ENCODE data around the gene SOX8.
"Not testable (repeated sequence)": the region's sequence is repeated elsewhere in the genome, so short reads cannot be mapped to it uniquely, and the experiment has no call there.

The SOX8 gene

DNA sequence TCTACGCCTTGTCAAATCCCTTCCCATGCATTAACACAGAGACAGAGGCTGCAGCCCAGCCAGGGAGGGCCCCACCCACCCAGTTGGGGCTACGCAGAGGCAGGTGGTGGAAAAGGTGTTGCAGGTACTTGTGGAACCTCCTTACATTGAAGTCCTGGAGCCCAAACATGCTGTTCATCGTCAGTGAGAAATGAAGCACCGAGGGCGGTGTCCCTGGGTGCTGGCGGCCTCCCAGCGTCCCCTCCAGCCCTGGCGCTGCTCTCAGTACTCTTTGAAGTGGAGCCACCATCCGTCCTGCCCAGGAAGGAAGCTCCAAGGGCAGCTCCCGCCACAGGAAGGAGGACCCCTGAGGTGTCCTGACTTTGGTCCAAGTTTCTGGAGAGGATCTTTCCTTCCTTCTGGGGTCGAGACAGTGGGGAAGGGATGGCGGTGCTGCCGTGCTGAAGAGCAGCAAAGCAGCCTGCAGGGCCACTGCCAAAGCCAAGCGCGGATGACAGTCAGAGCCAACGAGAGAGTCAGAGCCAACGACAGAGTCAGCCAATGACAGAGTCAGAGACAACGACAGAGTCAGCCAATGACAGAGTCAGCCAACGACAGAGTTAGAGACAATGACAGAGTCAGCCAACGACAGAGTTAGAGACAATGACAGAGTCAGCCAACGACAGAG is 34.2 kb upstream of the SOX8 start:
- H3K36me3 Mint-ChIP-seq (ENCODE audit: low read depth), result peaks cover 53% of the 10 kb centered on the region
- DNase-seq, result no peak
- peaks cover 7% of the 10 kb centered on the region for H3K9me3 Mint-ChIP-seq

DNA sequence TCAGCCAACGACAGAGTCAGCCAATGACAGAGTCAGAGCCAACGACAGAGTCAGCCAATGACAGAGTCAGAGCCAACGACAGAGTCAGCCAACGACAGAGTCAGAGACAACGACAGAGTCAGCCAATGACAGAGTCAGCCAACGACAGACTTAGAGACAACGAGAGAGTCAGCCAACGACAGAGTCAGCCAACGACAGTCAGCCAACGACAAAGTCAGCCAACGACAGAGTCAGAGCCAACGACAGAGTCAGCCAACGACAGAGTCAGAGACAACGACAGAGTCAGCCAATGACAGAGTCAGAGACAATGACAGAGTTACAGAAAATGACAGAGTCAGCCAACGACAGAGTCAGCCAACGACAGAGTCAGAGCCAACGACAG is 33.7 kb upstream of the SOX8 start:
- not testable (repeated sequence) for H3K27me3 Mint-ChIP-seq; H3K4me3 Mint-ChIP-seq; H3K9me3 Mint-ChIP-seq; H3K4me1 Mint-ChIP-seq (ENCODE audit: low read depth); H3K27ac Mint-ChIP-seq; DNase-seq
- H3K36me3 Mint-ChIP-seq (ENCODE audit: low read depth), result peaks cover 52% of the 10 kb centered on the region

More for the DNA sequence above, 34.2 kb upstream of the SOX8 start:
- no peaks in the 10 kb centered on the region for H3K27me3 Mint-ChIP-seq
- H3K4me1 Mint-ChIP-seq (ENCODE audit: low read depth), result no peaks in the 10 kb centered on the region
- H3K4me3 Mint-ChIP-seq, result no peak overlapping the region
- no peak overlapping the region for H3K27ac Mint-ChIP-seq

DNA sequence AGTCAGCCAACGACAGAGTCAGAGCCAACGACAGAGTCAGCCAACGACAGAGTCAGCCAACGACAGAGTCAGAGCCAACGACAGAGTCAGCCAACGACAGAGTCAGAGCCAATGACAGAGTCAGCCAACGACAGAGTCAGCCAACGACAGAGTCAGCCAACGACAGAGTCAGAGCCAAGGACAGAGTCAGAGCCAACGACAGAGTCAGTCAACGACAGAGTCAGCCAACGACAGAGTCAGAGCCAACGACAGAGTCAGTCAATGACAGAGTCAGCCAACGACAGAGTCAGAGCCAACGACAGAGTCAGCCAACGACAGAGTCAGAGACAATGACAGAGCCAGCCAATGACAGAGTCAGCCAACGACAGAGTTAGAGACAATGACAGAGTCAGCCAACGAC is 32.8 kb upstream of the SOX8 start:
- H3K36me3 Mint-ChIP-seq (ENCODE audit: low read depth), result peaks cover 49% of the 10 kb centered on the region
- not testable (repeated sequence) for DNase-seq, H3K27me3 Mint-ChIP-seq

DNA sequence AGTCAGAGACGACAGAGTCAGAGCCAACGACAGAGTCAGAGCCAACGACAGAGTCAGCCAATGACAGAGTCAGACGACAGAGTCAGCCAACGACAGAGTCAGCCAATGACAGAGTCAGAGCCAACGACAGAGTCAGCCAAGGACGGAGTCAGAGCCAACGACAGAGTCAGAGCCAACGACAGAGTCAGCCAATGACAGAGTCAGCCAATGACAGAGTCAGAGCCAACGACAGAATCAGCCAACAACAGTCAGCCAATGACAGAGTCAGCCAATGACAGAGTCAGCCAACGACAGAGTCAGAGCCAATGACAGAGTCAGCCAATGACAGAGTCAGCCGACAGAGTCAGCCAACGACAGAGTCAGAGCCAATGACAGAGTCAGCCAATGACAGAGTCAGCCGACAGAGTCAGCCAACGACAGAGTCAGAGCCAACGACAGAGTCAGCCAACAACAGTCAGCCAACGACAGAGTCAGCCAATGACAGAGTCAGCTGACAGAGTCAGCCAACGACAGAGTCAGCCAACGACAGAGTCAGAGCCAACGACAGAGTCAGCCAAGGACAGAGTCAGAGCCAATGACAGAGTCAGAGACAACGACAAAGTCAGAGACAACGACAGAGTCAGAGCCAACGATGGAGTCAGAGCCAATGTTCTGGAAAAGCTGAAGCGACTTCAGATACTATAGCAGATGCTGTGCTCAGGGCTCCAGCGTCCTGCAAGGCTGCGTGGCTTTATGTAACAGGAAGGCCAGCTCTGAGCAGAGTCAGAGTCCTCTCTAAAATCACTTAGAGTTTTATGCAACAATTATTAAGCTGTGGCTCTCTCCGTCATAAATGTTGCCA is 30.6 kb upstream of the SOX8 start:
- H3K4me3 Mint-ChIP-seq; DNase-seq; H3K9me3 Mint-ChIP-seq; H3K27me3 Mint-ChIP-seq; H3K4me1 Mint-ChIP-seq (ENCODE audit: low read depth); H3K27ac Mint-ChIP-seq: not testable (repeated sequence)
- H3K36me3 Mint-ChIP-seq (ENCODE audit: low read depth), result peaks cover 35% of the 10 kb centered on the region

More for the DNA sequence above, 32.8 kb upstream of the SOX8 start:
- H3K4me1 Mint-ChIP-seq (ENCODE audit: low read depth); H3K9me3 Mint-ChIP-seq; H3K27ac Mint-ChIP-seq; H3K4me3 Mint-ChIP-seq: not testable (repeated sequence)

DNA sequence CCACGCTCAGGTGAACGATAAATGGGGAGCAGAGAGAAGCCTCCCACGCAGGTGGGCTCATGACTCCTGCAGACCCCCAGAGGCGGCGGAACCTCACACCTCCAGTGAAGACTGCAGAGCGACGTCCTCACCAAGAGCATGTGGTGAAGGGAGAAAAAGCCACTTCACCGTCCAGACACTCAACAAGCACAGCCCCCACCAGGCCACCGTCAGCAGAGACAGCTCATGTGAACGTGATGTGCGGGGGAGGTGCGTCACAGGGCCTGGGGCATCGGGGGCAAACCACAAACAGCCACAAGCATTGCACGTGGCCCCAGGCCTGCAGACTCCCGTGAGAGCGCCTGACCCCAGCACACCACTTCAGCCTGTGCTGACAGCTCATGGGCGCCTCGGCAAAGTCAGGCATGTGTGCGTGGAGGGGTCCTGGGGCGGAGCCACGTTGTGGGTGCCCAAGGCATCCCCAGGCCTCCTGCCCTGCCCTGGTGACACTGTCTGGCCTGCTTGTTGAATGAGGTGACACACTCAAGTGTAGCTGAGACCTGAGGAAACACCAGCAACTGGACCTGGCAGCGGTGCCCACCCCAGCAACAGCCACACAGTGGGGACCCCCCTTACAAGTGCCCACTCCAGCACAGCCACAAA is 29.8 kb upstream of the SOX8 start:
- Mint-ChIP-seq H3K4me1 (ENCODE audit: low read depth) (peaks cover 3% of the 10 kb centered on the region), H3K9me3 (no peaks in the 10 kb centered on the region), H3K36me3 (ENCODE audit: low read depth) (peaks cover 27% of the 10 kb centered on the region), H3K27me3 (no peaks in the 10 kb centered on the region), H3K27ac (no peak overlapping the region), H3K4me3 (no peak overlapping the region)
- no peak for DNase-seq

DNA sequence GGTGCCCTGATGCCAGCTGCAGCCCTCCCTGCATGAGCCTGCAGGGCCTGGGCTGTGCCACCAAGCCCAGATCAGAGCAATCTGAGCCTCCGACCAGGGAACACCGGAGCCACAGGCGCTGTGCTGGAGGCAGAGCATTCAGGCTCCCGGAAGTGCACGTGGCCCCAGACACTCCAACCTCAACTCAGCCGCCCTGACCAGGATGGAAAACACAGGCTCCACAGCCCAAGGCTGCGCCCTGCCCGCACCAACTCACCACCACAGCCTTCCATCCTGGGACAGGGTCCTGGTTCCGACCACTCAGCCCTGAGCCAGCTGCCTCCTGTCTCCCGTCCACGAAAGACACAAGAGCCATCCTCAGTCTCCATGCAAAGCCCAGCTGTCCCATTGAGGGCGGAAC is 29.2 kb upstream of the SOX8 start:
- Mint-ChIP-seq H3K27ac (no peak overlapping the region), H3K4me3 (no peak overlapping the region), H3K36me3 (ENCODE audit: low read depth) (peaks cover 22% of the 10 kb centered on the region), H3K9me3 (no peaks in the 10 kb centered on the region), H3K4me1 (ENCODE audit: low read depth) (peaks cover 4% of the 10 kb centered on the region), H3K27me3 (no peaks in the 10 kb centered on the region)
- no peak for DNase-seq

DNA sequence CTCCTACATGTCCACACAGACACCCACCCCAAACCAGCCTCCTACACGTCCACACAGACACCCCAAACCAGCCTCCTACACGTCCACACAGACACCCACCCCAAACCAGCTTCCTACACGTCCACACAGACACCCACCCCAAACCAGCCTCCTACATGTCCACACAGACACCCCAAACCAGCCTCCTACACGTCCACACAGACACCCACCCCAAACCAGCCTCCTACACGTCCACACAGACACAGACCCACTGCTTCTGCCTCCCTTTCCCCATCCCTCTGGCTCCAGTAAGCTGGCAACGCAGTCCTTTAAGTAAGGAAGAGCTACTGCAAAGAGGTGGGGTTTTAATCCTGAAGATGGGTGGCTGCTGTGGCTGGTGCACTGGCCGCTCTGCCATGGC is 27.8 kb upstream of the SOX8 start:
- H3K9me3 Mint-ChIP-seq; H3K4me1 Mint-ChIP-seq (ENCODE audit: low read depth); H3K27ac Mint-ChIP-seq; H3K4me3 Mint-ChIP-seq; DNase-seq; H3K27me3 Mint-ChIP-seq: not testable (repeated sequence)
- H3K36me3 Mint-ChIP-seq (ENCODE audit: low read depth), result peaks cover 18% of the 10 kb centered on the region

DNA sequence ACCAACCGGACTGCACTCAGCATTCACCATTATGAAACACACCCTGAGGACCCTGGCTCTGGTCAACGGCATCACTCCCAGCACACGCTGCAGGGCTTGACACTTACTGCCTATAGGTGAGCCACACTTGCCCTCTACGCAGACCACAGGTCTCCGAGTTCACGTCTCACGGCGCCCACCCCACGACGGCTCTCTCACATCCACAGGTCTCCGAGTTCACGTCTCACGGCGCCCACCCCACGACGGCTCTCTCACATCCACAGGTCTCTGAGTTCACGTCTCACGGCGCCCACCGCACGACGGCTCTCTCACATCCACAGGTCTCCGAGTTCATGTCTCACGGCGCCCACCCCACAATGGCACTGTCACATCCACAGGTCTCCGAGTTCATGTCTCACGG is 25.8 kb upstream of the SOX8 start:
- not testable (repeated sequence) for H3K9me3 Mint-ChIP-seq, DNase-seq, H3K27me3 Mint-ChIP-seq, H3K27ac Mint-ChIP-seq, H3K4me3 Mint-ChIP-seq
- H3K36me3 Mint-ChIP-seq (ENCODE audit: low read depth), result peaks cover 18% of the 10 kb centered on the region
- peaks cover 11% of the 10 kb centered on the region for H3K4me1 Mint-ChIP-seq (ENCODE audit: low read depth)

DNA sequence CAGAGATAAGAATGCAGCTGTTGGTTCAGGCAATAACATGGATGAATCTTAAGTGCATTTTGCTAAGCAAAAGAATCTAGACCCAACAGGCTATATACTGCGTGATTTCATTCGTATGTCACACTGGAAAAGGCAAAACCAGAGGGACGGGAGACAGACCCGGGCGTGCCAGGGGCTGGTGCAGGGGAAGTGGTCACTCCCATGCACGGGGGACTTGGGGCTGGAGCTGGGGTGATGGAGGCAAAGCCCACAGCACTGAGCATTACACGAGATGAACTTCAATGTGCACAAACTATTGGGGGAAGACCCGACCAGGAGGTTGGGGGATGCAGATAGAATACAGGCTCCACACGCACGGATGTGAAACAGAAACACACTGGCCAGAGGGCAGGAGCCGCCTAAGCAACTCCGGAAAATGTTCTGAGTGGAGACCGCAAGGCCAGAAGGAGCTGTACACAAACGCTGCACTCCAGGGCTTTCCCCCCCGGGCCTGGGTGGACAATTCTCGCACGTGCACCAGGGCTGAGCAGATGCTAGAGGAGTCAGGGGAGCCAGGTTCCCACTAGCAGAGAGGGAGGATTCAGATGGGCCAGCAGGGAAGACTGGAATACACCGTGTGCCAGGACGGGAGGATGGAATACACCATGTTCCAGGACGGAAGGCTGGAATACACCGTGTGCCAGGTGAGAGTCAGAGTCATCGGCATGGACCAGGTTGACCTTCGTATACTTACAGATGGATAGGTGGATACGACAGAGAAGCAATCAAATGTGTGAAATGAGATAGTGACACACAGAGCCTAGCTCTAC is 22.1 kb upstream of the SOX8 start:
- Mint-ChIP-seq H3K4me3 (no peak overlapping the region), H3K4me1 (ENCODE audit: low read depth) (peaks cover 32% of the 10 kb centered on the region), H3K27ac (peak overlapping the region; percentile 29), H3K9me3 (no peaks in the 10 kb centered on the region), H3K36me3 (ENCODE audit: low read depth) (peaks cover 3% of the 10 kb centered on the region), H3K27me3 (no peaks in the 10 kb centered on the region)
- no peak for DNase-seq

DNA sequence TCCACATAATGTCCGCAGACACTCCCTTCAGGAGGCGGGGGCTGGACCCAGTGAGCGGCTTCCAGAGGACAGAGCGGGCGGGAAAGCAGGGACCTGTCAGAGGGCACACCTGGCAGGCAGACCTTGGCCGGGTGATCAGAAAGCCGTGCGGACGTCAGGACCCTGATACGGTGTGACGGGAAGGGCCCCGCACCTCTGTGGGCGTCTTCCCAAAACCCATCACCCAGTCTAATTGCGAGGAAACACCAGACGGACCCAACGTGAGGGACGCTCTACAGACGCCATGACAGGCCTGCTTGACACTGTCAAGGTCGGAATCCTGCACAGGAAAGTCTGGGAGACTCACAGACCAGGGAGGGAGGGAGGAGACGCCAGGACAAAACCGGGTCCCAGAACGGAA is 19.2 kb upstream of the SOX8 start:
- Mint-ChIP-seq H3K36me3 (ENCODE audit: low read depth) (peaks cover 28% of the 10 kb centered on the region), H3K27ac (no peak overlapping the region), H3K27me3 (no peaks in the 10 kb centered on the region), H3K9me3 (no peaks in the 10 kb centered on the region), H3K4me1 (ENCODE audit: low read depth) (peaks cover 52% of the 10 kb centered on the region), H3K4me3 (no peak overlapping the region)
- DNase-seq, result no peak

DNA sequence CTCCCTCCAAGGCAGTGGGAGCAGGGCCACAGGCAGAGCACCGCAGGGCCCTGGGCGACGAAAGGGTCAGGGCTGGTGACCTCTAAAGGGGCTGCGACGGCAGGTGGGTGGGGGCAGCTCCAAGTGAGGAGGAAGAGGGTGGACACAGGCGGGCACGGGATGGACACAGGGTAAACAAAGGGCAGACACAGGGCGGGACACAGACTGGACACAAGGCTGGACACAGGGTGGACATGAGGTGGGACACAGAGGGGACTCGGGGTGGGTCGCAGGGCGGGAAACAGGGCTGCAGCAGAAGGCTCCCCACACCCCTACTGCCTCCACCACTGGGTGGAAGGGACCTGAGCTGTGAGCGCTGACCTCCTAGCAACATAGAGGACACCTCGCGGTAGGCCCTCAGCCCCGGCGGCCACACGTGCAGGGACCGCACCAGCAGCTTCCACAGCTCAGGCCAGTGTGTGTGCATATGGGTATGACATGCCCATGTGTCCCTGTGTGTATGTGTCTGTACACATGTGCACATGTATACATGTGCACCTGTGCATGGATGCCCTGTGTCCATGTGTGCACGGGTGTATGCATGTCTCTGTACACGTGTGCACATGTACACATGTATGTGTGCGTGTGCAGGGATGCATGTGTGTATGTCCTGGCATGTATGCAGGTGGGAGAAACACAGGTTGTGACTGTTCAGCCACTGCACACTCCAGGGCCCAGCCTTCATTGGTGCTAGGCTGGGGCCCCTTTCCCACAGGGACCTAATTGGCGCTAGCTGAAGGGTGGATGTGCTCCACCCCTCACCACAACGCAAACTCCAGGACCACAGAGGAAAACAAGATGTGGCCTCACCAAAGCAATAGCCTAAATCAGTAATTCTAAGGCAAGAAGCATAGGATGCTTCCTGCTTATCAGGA is 18.4 kb upstream of the SOX8 start:
- no peaks in the 10 kb centered on the region for H3K27me3 Mint-ChIP-seq
- no peak for DNase-seq
- H3K27ac Mint-ChIP-seq, result peak overlapping the region; percentile 95
- peaks cover 35% of the 10 kb centered on the region for H3K36me3 Mint-ChIP-seq (ENCODE audit: low read depth)
- H3K9me3 Mint-ChIP-seq, result no peaks in the 10 kb centered on the region
- H3K4me1 Mint-ChIP-seq (ENCODE audit: low read depth), result peaks cover 53% of the 10 kb centered on the region
- peak overlapping the region; percentile 74 for H3K4me3 Mint-ChIP-seq

DNA sequence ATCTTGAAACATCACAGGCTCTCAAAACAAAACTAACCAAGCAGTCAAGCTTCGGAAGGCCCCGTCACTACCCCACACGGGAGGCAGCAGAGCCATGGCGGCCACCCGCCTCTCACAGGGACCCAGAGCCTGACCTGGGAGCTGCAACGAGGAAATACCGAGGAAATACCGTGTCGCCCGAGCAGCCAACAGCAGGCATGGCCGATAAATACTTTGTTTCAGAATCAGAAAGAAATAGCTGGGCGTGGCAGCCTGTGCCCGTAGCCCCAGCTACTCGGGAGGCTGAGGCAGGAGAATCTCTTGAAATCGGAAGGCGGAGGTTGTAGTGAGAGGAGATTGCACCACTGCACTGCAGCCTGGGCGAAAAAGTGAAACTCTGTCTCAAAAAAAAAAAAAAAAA is 17.7 kb upstream of the SOX8 start:
- DNase-seq, result peak; percentile 62
- H3K4me1 Mint-ChIP-seq (ENCODE audit: low read depth), result peaks cover 60% of the 10 kb centered on the region
- H3K27ac Mint-ChIP-seq, result peak overlapping the region; percentile 95

DNA sequence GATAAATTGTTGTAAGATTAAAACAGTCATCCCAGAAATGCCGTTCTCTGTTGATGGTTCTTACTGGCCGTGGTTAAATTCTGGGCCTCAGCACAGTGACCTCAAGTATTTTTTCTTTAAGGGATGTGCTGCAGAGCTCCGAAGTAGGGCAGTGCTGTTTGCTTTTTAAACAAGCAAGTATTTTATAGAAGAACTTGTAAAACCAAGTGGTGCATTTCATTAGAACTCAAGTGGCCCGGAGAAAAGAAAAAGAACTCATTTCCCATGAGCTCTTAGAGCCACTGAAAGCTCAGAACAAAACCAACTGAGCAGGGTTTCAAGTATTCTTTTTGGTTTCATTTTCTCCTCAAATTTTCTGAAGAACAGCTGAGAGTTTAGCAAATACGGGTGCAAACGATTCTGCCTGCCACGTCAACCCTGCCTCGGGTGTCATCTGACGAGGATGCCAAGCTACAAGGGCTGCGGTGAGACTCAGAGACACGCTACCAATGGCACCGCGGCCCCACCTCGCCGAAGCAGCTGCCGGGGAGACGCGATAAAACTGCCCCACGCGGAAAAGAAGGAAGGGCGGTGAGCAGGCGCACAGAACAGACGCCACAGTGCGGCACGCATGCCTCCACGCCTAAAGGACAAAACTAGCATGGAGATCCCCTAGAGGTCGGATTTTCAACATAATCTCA is 17.1 kb upstream of the SOX8 start:
- Mint-ChIP-seq H3K36me3 (ENCODE audit: low read depth) (peaks cover 46% of the 10 kb centered on the region), H3K27ac (peak overlapping the region; percentile 95), H3K9me3 (no peaks in the 10 kb centered on the region), H3K27me3 (no peaks in the 10 kb centered on the region), H3K4me3 (peak overlapping the region; percentile 74), H3K4me1 (ENCODE audit: low read depth) (peaks cover 64% of the 10 kb centered on the region)
- DNase-seq, result peak; percentile 77

More for the DNA sequence above, 17.7 kb upstream of the SOX8 start:
- H3K9me3 Mint-ChIP-seq, result no peaks in the 10 kb centered on the region
- peaks cover 42% of the 10 kb centered on the region for H3K36me3 Mint-ChIP-seq (ENCODE audit: low read depth)
- H3K4me3 Mint-ChIP-seq, result peak overlapping the region; percentile 74
- H3K27me3 Mint-ChIP-seq, result no peaks in the 10 kb centered on the region
